ENCODE results near the gene GANC.

The GANC gene

DNA sequence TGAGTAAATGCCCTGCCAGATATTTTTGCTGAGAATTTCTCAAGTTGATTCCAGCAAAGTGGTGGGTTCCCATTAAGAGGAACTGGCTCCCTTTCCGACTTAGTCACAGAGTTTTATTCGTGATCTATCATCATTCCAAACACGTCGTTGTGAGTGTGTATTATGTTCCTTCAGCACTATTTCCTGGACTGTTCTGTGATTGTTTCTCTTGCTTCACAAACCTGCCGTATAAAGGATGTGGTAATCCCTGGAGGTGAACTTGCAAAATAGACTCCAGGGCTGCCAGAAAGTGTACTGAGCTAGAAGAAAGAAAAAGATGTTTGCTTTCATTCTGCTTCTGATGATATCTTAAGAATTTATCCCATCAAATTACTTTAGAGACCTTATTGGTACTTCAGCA lies 71.8 kb downstream of the GANC start:
- H3K9me3 ChIP-seq (ENCODE audit: insufficient read depth, low read length), result no peaks in the 10 kb centered on the region
- H3K9ac ChIP-seq (ENCODE audit: insufficient read length, low read depth), result no peak overlapping the region
- no peak for DNase-seq (ENCODE audit: low read depth, low spot score)
- no peak for TF ChIP-seq SUZ12 (IDR thresholded peaks at IDR 0.05; ENCODE audit: extremely low read depth, insufficient read depth, insufficient read length)
- TF ChIP-seq YY1 (IDR thresholded peaks at IDR 0.05; ENCODE audit: insufficient read depth, insufficient read length), result no peak
- no peak for TF ChIP-seq ZNF274 (IDR thresholded peaks at IDR 0.05; ENCODE audit: low read depth, low read length)
- no peak overlapping the region for H3K4me3 ChIP-seq (ENCODE audit: insufficient read length, low read depth)
- peaks cover 4% of the 10 kb centered on the region for H3K36me3 ChIP-seq (ENCODE audit: insufficient read depth, insufficient read length, low read length)
- no peaks in the 10 kb centered on the region for H3K27me3 ChIP-seq (ENCODE audit: insufficient read depth, insufficient read length)
- H3K4me1 ChIP-seq (ENCODE audit: insufficient read depth, insufficient read length), result no peaks in the 10 kb centered on the region

DNA sequence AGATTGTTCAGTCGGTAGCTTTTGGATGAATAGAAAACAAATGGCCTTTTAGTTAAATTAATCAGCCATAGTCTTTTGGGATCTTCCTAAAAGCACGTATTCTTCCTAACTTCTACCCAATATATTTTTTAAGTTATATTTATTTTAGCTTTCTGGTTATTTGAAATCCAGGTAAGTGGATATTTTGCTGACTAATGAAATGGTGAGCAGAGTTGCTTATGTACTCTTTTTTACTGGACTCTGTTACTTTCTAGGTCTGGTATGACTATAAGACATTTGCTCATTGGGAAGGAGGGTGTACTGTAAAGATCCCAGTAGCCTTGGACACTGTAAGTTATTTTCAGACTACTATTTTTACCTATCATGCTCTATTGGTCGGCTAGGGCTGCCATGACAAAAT lies 72.5 kb downstream of the GANC start:
- H3K36me3 ChIP-seq (ENCODE audit: insufficient read depth, insufficient read length, low read length), result peaks cover 4% of the 10 kb centered on the region
- no peak overlapping the region for H3K4me3 ChIP-seq (ENCODE audit: insufficient read length, low read depth)
- no peak for TF ChIP-seq SUZ12 (IDR thresholded peaks at IDR 0.05; ENCODE audit: extremely low read depth, insufficient read depth, insufficient read length)
- TF ChIP-seq ZNF274 (IDR thresholded peaks at IDR 0.05; ENCODE audit: low read depth, low read length), result no peak
- no peak for TF ChIP-seq YY1 (IDR thresholded peaks at IDR 0.05; ENCODE audit: insufficient read depth, insufficient read length)
- H3K9ac ChIP-seq (ENCODE audit: insufficient read length, low read depth), result no peak overlapping the region
- no peaks in the 10 kb centered on the region for H3K9me3 ChIP-seq (ENCODE audit: insufficient read depth, low read length)
- no peaks in the 10 kb centered on the region for H3K4me1 ChIP-seq (ENCODE audit: insufficient read depth, insufficient read length)
- no peak for DNase-seq (ENCODE audit: low read depth, low spot score)
- H3K27me3 ChIP-seq (ENCODE audit: insufficient read depth, insufficient read length), result no peaks in the 10 kb centered on the region

DNA sequence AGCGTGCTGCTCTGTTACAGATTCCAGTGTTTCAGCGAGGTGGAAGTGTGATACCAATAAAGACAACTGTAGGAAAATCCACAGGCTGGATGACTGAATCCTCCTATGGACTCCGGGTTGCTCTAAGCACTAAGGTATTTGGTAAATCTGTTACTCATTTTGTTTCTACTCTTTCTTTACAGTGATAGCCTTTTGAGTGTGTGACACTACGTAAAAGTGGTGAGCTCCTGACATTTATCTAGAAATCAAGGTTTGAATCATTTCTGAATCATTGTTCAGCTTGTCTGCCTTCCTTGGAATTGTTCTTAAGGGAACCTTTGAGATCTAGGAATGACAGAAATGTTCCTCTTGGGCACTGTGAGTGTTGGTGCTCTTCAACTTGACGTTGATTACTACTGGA lies 75.1 kb downstream of the GANC start:
- Histone ChIP-seq H3K27me3 (ENCODE audit: insufficient read depth, insufficient read length) (no peaks in the 10 kb centered on the region), H3K4me1 (ENCODE audit: insufficient read depth, insufficient read length) (no peaks in the 10 kb centered on the region), H3K9me3 (ENCODE audit: insufficient read depth, low read length) (no peaks in the 10 kb centered on the region), H3K4me3 (ENCODE audit: insufficient read length, low read depth) (no peak overlapping the region), H3K36me3 (ENCODE audit: insufficient read depth, insufficient read length, low read length) (peaks cover 10% of the 10 kb centered on the region), H3K9ac (ENCODE audit: insufficient read length, low read depth) (no peak overlapping the region)
- DNase-seq (ENCODE audit: low read depth, low spot score), result no peak
- TF ChIP-seq YY1 (IDR thresholded peaks at IDR 0.05; ENCODE audit: insufficient read depth, insufficient read length), result no peak

DNA sequence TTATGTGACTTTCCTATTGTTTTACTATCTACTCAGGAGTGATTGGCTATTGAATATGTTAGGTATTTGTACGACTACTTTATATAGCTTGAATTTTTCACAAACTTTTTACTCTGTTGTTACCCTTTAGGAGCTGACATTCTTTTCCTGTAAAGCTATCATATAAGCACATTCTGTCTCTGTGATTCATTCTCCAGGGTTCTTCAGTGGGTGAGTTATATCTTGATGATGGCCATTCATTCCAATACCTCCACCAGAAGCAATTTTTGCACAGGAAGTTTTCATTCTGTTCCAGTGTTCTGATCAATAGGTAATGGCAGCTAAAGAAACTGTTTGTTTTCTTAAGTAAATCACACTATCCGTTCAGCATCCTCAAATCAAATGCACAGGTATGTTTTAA lies 76.2 kb downstream of the GANC start:
- Histone ChIP-seq H3K4me3 (ENCODE audit: insufficient read length, low read depth) (no peak overlapping the region), H3K27me3 (ENCODE audit: insufficient read depth, insufficient read length) (no peaks in the 10 kb centered on the region), H3K9me3 (ENCODE audit: insufficient read depth, low read length) (no peaks in the 10 kb centered on the region), H3K9ac (ENCODE audit: insufficient read length, low read depth) (no peak overlapping the region), H3K4me1 (ENCODE audit: insufficient read depth, insufficient read length) (no peaks in the 10 kb centered on the region), H3K36me3 (ENCODE audit: insufficient read depth, insufficient read length, low read length) (peaks cover 6% of the 10 kb centered on the region)
- no peak for DNase-seq (ENCODE audit: low read depth, low spot score)
- TF ChIP-seq ZNF274 (IDR thresholded peaks at IDR 0.05; ENCODE audit: low read depth, low read length) (no peak), YY1 (IDR thresholded peaks at IDR 0.05; ENCODE audit: insufficient read depth, insufficient read length) (no peak), SUZ12 (IDR thresholded peaks at IDR 0.05; ENCODE audit: extremely low read depth, insufficient read depth, insufficient read length) (no peak)

DNA sequence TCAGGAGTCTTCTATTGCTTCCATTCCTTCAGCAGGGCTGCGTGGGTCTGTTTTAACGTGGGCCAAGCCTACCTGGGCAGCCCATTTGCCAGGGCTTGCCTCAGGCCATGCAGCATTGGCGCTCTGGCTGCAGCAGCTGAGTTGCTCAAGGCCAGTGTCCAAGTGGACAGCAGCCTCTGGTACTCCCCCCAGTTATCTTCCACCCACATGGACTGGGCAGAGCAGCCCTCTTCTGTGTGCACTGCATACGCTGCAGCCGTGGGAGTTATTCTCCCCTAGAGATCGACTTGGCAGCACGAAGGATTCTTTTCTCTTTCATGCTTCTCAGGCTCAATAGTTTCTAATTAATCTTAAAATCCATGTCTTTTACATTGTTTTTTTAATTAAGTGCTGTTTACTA lies 79.4 kb downstream of the GANC start:
- TF ChIP-seq SUZ12 (IDR thresholded peaks at IDR 0.05; ENCODE audit: extremely low read depth, insufficient read depth, insufficient read length), result no peak
- no peak for TF ChIP-seq ZNF274 (IDR thresholded peaks at IDR 0.05; ENCODE audit: low read depth, low read length)
- TF ChIP-seq YY1 (IDR thresholded peaks at IDR 0.05; ENCODE audit: insufficient read depth, insufficient read length), result no peak
- H3K4me1 ChIP-seq (ENCODE audit: insufficient read depth, insufficient read length), result no peaks in the 10 kb centered on the region
- H3K27me3 ChIP-seq (ENCODE audit: insufficient read depth, insufficient read length), result no peaks in the 10 kb centered on the region
- H3K9ac ChIP-seq (ENCODE audit: insufficient read length, low read depth), result no peak overlapping the region
- H3K9me3 ChIP-seq (ENCODE audit: insufficient read depth, low read length), result no peaks in the 10 kb centered on the region
- H3K36me3 ChIP-seq (ENCODE audit: insufficient read depth, insufficient read length, low read length), result peaks cover 6% of the 10 kb centered on the region
- no peak overlapping the region for H3K4me3 ChIP-seq (ENCODE audit: insufficient read length, low read depth)
- no peak for DNase-seq (ENCODE audit: low read depth, low spot score)

DNA sequence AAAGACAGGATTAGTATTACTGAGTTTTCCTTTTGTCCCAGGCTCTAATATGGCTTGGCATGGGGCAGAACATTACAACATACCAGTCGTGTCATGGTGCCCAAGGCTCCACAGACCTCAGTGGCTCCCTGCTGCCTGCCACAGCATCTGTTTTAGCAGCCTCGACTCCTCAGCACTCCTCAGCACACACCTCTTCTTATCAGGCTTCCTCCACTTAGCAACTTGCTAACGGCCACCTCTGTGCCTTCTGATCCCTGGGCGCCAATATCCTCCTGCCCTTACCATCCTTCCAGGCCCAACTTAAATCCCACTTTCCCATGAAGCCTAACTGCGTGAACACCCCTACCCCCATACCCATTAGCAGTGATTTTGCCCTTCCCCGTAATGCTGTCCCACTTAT lies 80.1 kb downstream of the GANC start:
- Histone ChIP-seq H3K9me3 (ENCODE audit: insufficient read depth, low read length) (no peaks in the 10 kb centered on the region), H3K36me3 (ENCODE audit: insufficient read depth, insufficient read length, low read length) (peaks cover 6% of the 10 kb centered on the region), H3K27me3 (ENCODE audit: insufficient read depth, insufficient read length) (no peaks in the 10 kb centered on the region), H3K4me3 (ENCODE audit: insufficient read length, low read depth) (no peak overlapping the region), H3K9ac (ENCODE audit: insufficient read length, low read depth) (no peak overlapping the region), H3K4me1 (ENCODE audit: insufficient read depth, insufficient read length) (no peaks in the 10 kb centered on the region)
- DNase-seq (ENCODE audit: low read depth, low spot score), result no peak
- no peak for TF ChIP-seq ZNF274 (IDR thresholded peaks at IDR 0.05; ENCODE audit: low read depth, low read length)
- no peak for TF ChIP-seq YY1 (IDR thresholded peaks at IDR 0.05; ENCODE audit: insufficient read depth, insufficient read length)
- TF ChIP-seq SUZ12 (IDR thresholded peaks at IDR 0.05; ENCODE audit: extremely low read depth, insufficient read depth, insufficient read length), result no peak

DNA sequence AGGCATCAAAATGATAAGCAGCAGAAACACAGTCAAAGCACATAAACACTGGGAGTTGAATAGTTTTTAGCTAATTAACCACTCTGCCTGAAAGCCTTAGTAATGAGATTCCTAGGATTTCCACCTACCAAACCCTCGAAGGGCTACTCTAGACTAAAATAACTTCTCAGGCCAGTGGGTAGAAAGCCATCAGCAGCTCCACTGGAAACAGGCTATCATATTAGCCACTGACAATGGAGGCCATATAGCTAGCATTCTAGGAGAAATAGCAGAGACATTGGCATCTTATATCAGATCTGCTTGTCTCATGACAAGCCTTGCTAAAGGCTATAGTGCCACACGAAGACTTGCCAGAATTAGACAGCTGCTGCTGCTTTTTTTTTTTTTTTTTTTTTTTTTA lies 81.8 kb downstream of the GANC start:
- Histone ChIP-seq H3K27me3 (ENCODE audit: insufficient read depth, insufficient read length) (no peaks in the 10 kb centered on the region), H3K36me3 (ENCODE audit: insufficient read depth, insufficient read length, low read length) (peaks cover 6% of the 10 kb centered on the region), H3K9ac (ENCODE audit: insufficient read length, low read depth) (no peak overlapping the region), H3K4me3 (ENCODE audit: insufficient read length, low read depth) (no peak overlapping the region), H3K4me1 (ENCODE audit: insufficient read depth, insufficient read length) (no peaks in the 10 kb centered on the region), H3K9me3 (ENCODE audit: insufficient read depth, low read length) (no peaks in the 10 kb centered on the region)
- no peak for DNase-seq (ENCODE audit: low read depth, low spot score)
- TF ChIP-seq YY1 (IDR thresholded peaks at IDR 0.05; ENCODE audit: insufficient read depth, insufficient read length) (no peak), ZNF274 (IDR thresholded peaks at IDR 0.05; ENCODE audit: low read depth, low read length) (no peak), SUZ12 (IDR thresholded peaks at IDR 0.05; ENCODE audit: extremely low read depth, insufficient read depth, insufficient read length) (no peak)

DNA sequence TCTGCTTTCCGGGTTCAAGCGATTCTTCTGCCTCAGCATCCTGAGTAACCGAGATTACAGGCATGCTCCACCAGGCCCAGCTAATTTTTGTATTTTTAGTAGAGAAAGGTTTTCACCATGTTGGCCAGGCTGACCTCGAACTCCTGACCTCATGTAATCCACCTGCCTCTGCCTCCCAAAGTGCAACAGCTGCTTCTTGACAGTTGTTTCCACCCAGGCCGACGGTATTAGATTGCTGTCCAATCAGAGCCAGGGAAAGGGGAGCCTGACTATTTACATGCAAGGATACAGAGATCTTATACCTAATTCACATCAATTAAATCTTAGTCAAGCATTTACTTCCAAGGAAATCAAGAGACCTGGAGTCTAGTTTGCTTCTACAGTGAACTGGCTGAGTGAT lies 82.3 kb downstream of the GANC start:
- Histone ChIP-seq H3K4me1 (ENCODE audit: insufficient read depth, insufficient read length) (no peaks in the 10 kb centered on the region), H3K9ac (ENCODE audit: insufficient read length, low read depth) (no peak overlapping the region), H3K27me3 (ENCODE audit: insufficient read depth, insufficient read length) (no peaks in the 10 kb centered on the region), H3K36me3 (ENCODE audit: insufficient read depth, insufficient read length, low read length) (peaks cover 6% of the 10 kb centered on the region), H3K9me3 (ENCODE audit: insufficient read depth, low read length) (no peaks in the 10 kb centered on the region), H3K4me3 (ENCODE audit: insufficient read length, low read depth) (no peak overlapping the region)
- DNase-seq (ENCODE audit: low read depth, low spot score), result no peak
- no peak for TF ChIP-seq SUZ12 (IDR thresholded peaks at IDR 0.05; ENCODE audit: extremely low read depth, insufficient read depth, insufficient read length)
- TF ChIP-seq ZNF274 (IDR thresholded peaks at IDR 0.05; ENCODE audit: low read depth, low read length), result no peak
- no peak for TF ChIP-seq YY1 (IDR thresholded peaks at IDR 0.05; ENCODE audit: insufficient read depth, insufficient read length)
